Ovary (tissue), 9 donors: ENCODE measurements around the gene EXOSC10. TPM values are rescaled to one million over a fixed set of nuclear protein-coding genes. Genes with fewer than 3 reads are reported as not detected.

Source experiments
- DNase-seq, 5 donors: peaks; one replicate each; pipeline ENCODE4 v3.0.0-alpha.2; 2019 to 2020
- H3K27ac ChIP-seq, 2 donors: fragments of 200-600 bp; one replicate each; pipeline versions ENCODE4 v1.5.1 to v1.8.0; 2019 to 2022
- H3K27me3 ChIP-seq: fragments of 200-600 bp; one replicate; pipeline ENCODE4 v1.8.0; 2022
- H3K36me3 ChIP-seq: fragments of 200-600 bp; sonication (generic); one replicate; pipeline ENCODE4 v1.5.1; 2019
- H3K4me1 ChIP-seq: one replicate; pipeline ENCODE4 v1.8.1; 2013; ENCODE audit warnings: mild to moderate bottlenecking, moderate library complexity; ENCODE audit not compliant: insufficient read depth
- H3K4me3 ChIP-seq: fragments of 200-600 bp; sonication (generic); one replicate; pipeline ENCODE4 v1.5.1; 2017
- H3K9me3 ChIP-seq, 2 donors: fragments of 200-600 bp in 1 of 2; sonication (generic) in 1 of 2; one replicate each; pipeline versions ENCODE4 v1.5.1 to v1.8.1; 2013 to 2019; ENCODE audit warnings: mild to moderate bottlenecking in 1 of 2, moderate library complexity in 1 of 2
- EP300 ChIP-seq: sonication (generic); formaldehyde crosslinking; IDR thresholded peaks from one replicate; pipeline ENCODE4 v1.6.1; 2017; ENCODE audit warnings: antibody characterized with exemption
- POLR2A ChIP-seq: fragments of 450-650 bp; IDR thresholded peaks from one replicate; pipeline ENCODE4 v1.6.1; 2017; ENCODE audit warnings: antibody characterized with exemption, mild to moderate bottlenecking, moderate library complexity
- WGBS, 3 donors: extraction: QIAGEN DNeasy Blood & Tissue Kit in 1 of 3; methylation state at CpG; one replicate each; pipeline versions ENCODE4 v1.1.5 to v1.1.7; 2013 to 2017; 5-methylcytosine and 5-hydroxymethylcytosine counted together
- intact Hi-C, 4 donors: fragments of 100-400 bp; cut with DNase I; formaldehyde crosslinking; loops; one replicate each; pipeline versions ENCODE4 v1.11.0 to v1.15.1; 2022 to 2023
- polyA plus RNA-seq, 2 donors: library from polyadenylated mRNA; stranded (reverse); fragments of 200-250 nt in 1 of 2; fragments of 350-450 nt in 1 of 2; fragmentation: Illumina TruSeq in 1 of 2; extraction: RNeasy Lipid Tissue Mini Kit (QIAGEN cat#74804) in 1 of 2; gene quantifications; one replicate each; pipeline ENCODE4 v1.2.3, GENCODE V29; 2013 to 2014
- total RNA-seq, 7 donors: library from RNA; depleted of rRNA in 2 of 7; stranded (reverse); fragments of >200 nt in 2 of 7; fragmentation: NEBNext Ultra II Directional in 3 of 7; extraction: Animal tissue kit (Norgen Biotek cat#: 25700) in 3 of 7; gene quantifications; one replicate each; pipeline versions ENCODE4 v1.1.0 to v1.2.4, GENCODE V29; 2016 to 2023
- TF ChIP-seq, protein P1 (sequence below), 3 donors: fragments of 450-650 bp in 2 of 3; fragments of 200-600 bp in 1 of 3; IDR thresholded peaks; one replicate each; pipeline versions ENCODE4 v1.5.1 to v1.8.0; 2016 to 2022; ENCODE audit warnings: antibody characterized with exemption in 3 of 3, mild to moderate bottlenecking in 1 of 3
- donor health status: DM: no; HTN: no; CAD: no; lungs with moderate emphysema.
- donor health status: DM: no; HTN: no; CAD: no.
- donor health status: Bipolar disorder and iron deficiency.
- donor health status: DM: yes; HTN: yes; CAD: no.
- donor health status: DM: no; HTN: no; CAD: no.
- donor health status: DM: yes; HTN: yes; CAD: no.

Gene EXOSC10
- total and polyA plus RNA-seq, 9 donors: 36.1 to 60.5 (median 48.6) TPM

DNA sequence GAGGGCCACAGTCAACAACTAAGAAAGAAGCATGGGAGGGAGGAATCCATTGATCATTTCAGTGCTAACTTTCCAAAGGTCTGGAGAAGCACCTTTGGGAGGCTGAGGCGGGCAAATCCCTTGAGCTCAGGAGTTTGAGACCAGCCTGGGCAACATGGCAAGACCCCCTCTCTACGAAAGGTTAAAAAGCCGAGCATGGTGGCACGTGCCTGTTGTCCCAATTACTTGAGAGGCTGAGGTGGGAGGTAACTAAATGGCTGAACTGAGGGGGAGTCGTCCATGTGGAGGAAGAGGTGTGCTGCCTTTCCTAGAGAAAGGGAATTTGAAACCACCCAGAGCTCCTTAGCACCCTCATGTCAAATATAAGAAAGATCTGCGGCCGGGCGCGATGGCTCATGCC, 68.8 kb downstream of the EXOSC10 start:
- DNase-seq: no peak
- TF ChIP-seq POLR2A (no peak), EP300 (no peak)
- TF ChIP-seq, protein P1, sequence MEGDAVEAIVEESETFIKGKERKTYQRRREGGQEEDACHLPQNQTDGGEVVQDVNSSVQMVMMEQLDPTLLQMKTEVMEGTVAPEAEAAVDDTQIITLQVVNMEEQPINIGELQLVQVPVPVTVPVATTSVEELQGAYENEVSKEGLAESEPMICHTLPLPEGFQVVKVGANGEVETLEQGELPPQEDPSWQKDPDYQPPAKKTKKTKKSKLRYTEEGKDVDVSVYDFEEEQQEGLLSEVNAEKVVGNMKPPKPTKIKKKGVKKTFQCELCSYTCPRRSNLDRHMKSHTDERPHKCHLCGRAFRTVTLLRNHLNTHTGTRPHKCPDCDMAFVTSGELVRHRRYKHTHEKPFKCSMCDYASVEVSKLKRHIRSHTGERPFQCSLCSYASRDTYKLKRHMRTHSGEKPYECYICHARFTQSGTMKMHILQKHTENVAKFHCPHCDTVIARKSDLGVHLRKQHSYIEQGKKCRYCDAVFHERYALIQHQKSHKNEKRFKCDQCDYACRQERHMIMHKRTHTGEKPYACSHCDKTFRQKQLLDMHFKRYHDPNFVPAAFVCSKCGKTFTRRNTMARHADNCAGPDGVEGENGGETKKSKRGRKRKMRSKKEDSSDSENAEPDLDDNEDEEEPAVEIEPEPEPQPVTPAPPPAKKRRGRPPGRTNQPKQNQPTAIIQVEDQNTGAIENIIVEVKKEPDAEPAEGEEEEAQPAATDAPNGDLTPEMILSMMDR (IDR thresholded peaks at IDR 0.05): no peak
- WGBS, 3 donors: 68 to 76% (median 75%) methylated on average over 9 of the region's 9 CpGs

DNA sequence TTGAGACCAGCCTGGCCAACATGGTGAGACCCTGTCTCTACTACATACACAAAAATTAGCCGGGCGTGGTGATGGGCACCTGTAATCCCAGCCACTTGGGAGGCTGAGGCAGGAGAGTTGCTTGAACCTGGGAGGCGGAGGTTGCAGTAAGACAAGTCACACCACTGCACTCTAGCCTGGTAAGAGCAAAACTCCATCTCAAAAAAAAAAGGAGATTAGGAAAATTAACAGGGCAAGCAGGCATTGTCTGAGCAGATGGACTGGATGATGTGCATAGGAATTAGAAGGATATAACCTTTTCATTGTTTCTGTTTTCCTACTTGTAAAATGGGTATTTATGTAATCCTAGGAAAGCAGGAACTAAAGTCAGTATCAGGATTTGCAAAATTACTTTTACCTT, 71.7 kb downstream of the EXOSC10 start:
- Histone ChIP-seq H3K27me3 (no peaks in the 10 kb centered on the region), H3K27ac (no peak overlapping the region), H3K4me3 (no peak overlapping the region), H3K4me1 (no peaks in the 10 kb centered on the region), H3K9me3 (no peaks in the 10 kb centered on the region), H3K36me3 (no peaks in the 10 kb centered on the region)
- WGBS, 3 donors: 89 to 93% (median 92%) methylated on average over 3 of the region's 3 CpGs
- TF ChIP-seq, protein P1 (IDR thresholded peaks at IDR 0.05): no peak
- TF ChIP-seq POLR2A: no peak
- TF ChIP-seq EP300: no peak
- intact Hi-C loops: no loop called here
- no peak for DNase-seq

More for the DNA sequence above, 68.8 kb downstream of the EXOSC10 start:
- no peak overlapping the region for H3K27ac ChIP-seq
- H3K4me1 ChIP-seq: no peaks in the 10 kb centered on the region
- no peaks in the 10 kb centered on the region for H3K36me3 ChIP-seq
- H3K27me3 ChIP-seq: no peaks in the 10 kb centered on the region
- no peak overlapping the region for H3K4me3 ChIP-seq
- intact Hi-C loops: no loop called here
- H3K9me3 ChIP-seq: no peaks in the 10 kb centered on the region

DNA sequence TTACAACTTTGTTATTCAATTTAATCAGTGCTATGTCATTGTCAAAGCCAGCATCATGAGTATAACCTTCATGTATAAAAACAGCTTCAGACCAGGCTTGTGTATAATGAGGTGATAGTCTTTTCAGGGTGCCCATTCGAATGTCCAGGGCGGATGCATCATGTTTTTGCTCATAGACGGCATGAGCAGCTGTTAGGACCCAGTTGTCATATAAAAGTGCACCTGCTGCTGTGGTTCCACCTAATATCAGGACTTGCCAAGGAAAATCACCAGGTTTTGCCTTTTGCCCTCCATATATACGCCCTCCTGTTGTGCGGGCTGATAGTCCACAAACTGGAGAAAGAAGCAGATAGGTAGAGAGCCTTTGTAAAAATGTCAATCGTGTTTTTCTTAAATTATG, 72.4 kb downstream of the EXOSC10 start:
- no peaks in the 10 kb centered on the region for H3K9me3 ChIP-seq
- intact Hi-C loops: no loop called here
- no peak overlapping the region for H3K4me3 ChIP-seq
- WGBS, 3 donors: 66 to 79% (median 68%) methylated on average over 6 of the region's 6 CpGs
- no peaks in the 10 kb centered on the region for H3K27me3 ChIP-seq
- H3K27ac ChIP-seq: no peak overlapping the region
- no peak for TF ChIP-seq POLR2A
- TF ChIP-seq, protein P1 (IDR thresholded peaks at IDR 0.05): no peak
- TF ChIP-seq EP300: no peak
- no peak for DNase-seq
- H3K4me1 ChIP-seq: no peaks in the 10 kb centered on the region
- H3K36me3 ChIP-seq: no peaks in the 10 kb centered on the region

DNA sequence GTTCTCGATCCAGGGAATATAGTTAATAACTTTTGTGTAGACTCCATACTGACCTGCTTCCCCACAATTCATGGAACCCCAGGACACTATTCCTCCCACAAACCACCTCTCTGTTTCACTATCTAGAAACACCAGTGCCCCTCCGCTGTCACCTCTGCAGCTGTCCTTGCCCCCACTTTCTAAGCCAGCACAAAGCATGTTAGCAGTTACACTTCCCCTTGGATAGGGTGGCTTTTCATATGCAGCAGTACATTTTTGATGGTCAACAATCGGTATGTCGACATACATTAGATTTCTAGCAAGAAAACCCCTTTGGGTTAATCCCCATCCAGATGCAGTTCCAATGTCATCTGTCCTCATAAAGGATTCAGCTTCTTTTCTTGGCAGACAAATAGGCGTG, 72.8 kb downstream of the EXOSC10 start:
- Histone ChIP-seq H3K27me3 (no peaks in the 10 kb centered on the region), H3K36me3 (no peaks in the 10 kb centered on the region), H3K4me3 (no peak overlapping the region), H3K9me3 (no peaks in the 10 kb centered on the region), H3K4me1 (no peaks in the 10 kb centered on the region), H3K27ac (no peak overlapping the region)
- TF ChIP-seq, protein P1 (IDR thresholded peaks at IDR 0.05): no peak
- TF ChIP-seq EP300: no peak
- no peak for TF ChIP-seq POLR2A
- DNase-seq: no peak
- WGBS, 3 donors: 85 to 87% (median 86%) methylated on average over 5 of the region's 5 CpGs
- intact Hi-C loops: no loop called here
